A673 (cell line): ENCODE results near the gene NELL1. TPM values are rescaled to one million over a fixed set of nuclear protein-coding genes. Genes with fewer than 3 reads are reported as not detected.
A peak's percentile ranks its signal among the peaks of the same experiment; 100 is the strongest.

Experiments used
- BruUV-seq: library from RNA; stranded (reverse); fragments of 400-500 nt; replicated peaks from 2 replicates; lab custom pipeline; 2021; lab: Mats Ljungman, UMichigan
- CTCF ChIA-PET: fragments of 300-600 bp; sonication (Branson Sonifier 250); formaldehyde crosslinking; loops from one replicate; lab custom pipeline; 2022; ENCODE audit warnings: antibody characterized with exemption; lab: Charles Lee
- POLR2A ChIA-PET: fragments of 300-600 bp; sonication (Branson Sonifier 250); formaldehyde crosslinking; loops from one replicate; lab custom pipeline; 2022; ENCODE audit warnings: antibody characterized with exemption; ENCODE audit not compliant: low non-redundant PET; lab: Charles Lee
- DNase-seq: peaks from one replicate; pipeline ENCODE4 v3.0.0-alpha.2; 2015; ENCODE audit warnings: low spot score
- H3K27ac ChIP-seq: fragments of 200-600 bp; sonication (generic); 2 replicates; pipeline ENCODE4 v1.5.1; 2016; ENCODE audit warnings: mixed run types, low read depth, mild to moderate bottlenecking, mixed read lengths, antibody characterized with exemption, low read length; ENCODE audit not compliant: poor library complexity, severe bottlenecking
- H3K27me3 ChIP-seq: fragments of 200-600 bp; sonication (generic); replicated peaks from 2 replicates; pipeline ENCODE4 v1.6.1; 2017; ENCODE audit warnings: mixed run types, low read depth, mild to moderate bottlenecking, mixed read lengths, antibody characterized with exemption, low read length; ENCODE audit not compliant: insufficient read depth, poor library complexity
- H3K36me3 ChIP-seq: fragments of 200-600 bp; sonication (generic); 2 replicates; pipeline ENCODE4 v1.6.1; 2016; ENCODE audit warnings: mixed run types, mild to moderate bottlenecking, mixed read lengths, antibody characterized with exemption, low read length; ENCODE audit not compliant: insufficient read depth, poor library complexity, severe bottlenecking
- H3K4me1 ChIP-seq: fragments of 200-600 bp; sonication (generic); 2 replicates; pipeline ENCODE4 v1.6.1; 2017; ENCODE audit warnings: mixed run types, mild to moderate bottlenecking, mixed read lengths, antibody characterized with exemption, low read length; ENCODE audit not compliant: insufficient read depth, poor library complexity, severe bottlenecking
- H3K4me3 ChIP-seq: fragments of 200-600 bp; sonication (generic); 2 replicates; pipeline ENCODE4 v1.5.1; 2016; ENCODE audit warnings: low read depth, mixed run types, mild to moderate bottlenecking, mixed read lengths, low read length; ENCODE audit not compliant: poor library complexity, severe bottlenecking
- H3K9me3 ChIP-seq: fragments of 200-600 bp; sonication (generic); 2 replicates; pipeline ENCODE4 v1.6.1; 2016; ENCODE audit warnings: mixed run types, low read depth, mild to moderate bottlenecking, mixed read lengths, antibody characterized with exemption, low read length; ENCODE audit not compliant: poor library complexity, severe bottlenecking
- EZH2 ChIP-seq: fragments of 200-600 bp; sonication (generic); IDR thresholded peaks from 2 replicates; pipeline ENCODE4 v1.6.1; 2017; ENCODE audit warnings: borderline replicate concordance, low read depth, mild to moderate bottlenecking, mixed read lengths, antibody characterized with exemption, low read length; ENCODE audit not compliant: poor library complexity, severe bottlenecking
- intact Hi-C: fragments of 100-400 bp; cut with micrococcal nuclease; formaldehyde crosslinking; loops from one replicate; pipeline ENCODE4 v1.10.0; 2022; ENCODE audit not compliant: unreplicated experiment
- total RNA-seq: library from RNA; stranded (reverse); gene quantifications from 2 replicates; pipeline ENCODE4 v1.2.3, GENCODE V29; 2021
- TF ChIP-seq, protein P1 (sequence below): fragments of 300-800, 200-600 bp; sonication (generic); conservative IDR thresholded peaks from 2 replicates; pipeline ENCODE4 v1.5.1; 2017; ENCODE audit warnings: low read depth, mild to moderate bottlenecking, antibody characterized with exemption, low read length, moderate library complexity, mixed read lengths

NELL1 gene
- total RNA-seq, 1 experiment from 2014 or later: 0.32 TPM

DNA sequence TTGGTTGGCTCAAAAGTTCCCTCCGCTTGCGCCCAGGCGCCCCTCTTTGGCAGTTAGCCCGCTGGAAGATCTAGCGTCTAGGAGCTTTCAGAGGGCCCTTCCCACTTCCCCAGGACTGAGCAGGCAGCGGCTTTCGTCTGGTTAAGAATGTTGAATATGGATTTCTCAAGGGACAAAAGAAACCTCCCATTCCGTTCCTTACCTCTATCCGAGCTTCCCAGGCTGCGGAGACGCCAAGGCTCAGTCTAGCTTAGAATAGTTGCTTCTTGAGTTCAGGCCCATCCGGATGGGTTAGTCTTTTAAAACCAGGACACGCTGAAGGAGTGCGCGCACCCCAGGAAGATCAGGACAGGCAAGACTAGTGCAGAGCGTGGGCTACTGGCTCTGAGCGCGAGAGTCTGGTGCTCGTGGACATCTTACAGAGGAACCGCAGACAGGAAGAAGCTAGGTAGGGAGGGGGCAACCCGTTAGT is 1.6 kb downstream of the NELL1 start:
- BruUV-seq: no TSS peak
- no peaks in the 10 kb centered on the region for H3K36me3 ChIP-seq
- ChIA-PET POLR2A (no interaction called here), CTCF (no interaction called here)
- TF ChIP-seq, protein P1, sequence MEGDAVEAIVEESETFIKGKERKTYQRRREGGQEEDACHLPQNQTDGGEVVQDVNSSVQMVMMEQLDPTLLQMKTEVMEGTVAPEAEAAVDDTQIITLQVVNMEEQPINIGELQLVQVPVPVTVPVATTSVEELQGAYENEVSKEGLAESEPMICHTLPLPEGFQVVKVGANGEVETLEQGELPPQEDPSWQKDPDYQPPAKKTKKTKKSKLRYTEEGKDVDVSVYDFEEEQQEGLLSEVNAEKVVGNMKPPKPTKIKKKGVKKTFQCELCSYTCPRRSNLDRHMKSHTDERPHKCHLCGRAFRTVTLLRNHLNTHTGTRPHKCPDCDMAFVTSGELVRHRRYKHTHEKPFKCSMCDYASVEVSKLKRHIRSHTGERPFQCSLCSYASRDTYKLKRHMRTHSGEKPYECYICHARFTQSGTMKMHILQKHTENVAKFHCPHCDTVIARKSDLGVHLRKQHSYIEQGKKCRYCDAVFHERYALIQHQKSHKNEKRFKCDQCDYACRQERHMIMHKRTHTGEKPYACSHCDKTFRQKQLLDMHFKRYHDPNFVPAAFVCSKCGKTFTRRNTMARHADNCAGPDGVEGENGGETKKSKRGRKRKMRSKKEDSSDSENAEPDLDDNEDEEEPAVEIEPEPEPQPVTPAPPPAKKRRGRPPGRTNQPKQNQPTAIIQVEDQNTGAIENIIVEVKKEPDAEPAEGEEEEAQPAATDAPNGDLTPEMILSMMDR: no peak
- TF ChIP-seq EZH2: peak; percentile 6
- H3K27me3 ChIP-seq: peaks cover 56% of the 10 kb centered on the region
- no peak overlapping the region for H3K27ac ChIP-seq
- intact Hi-C loops: loop anchor here (5.0 kb wide), 1 partner anchor 201 kb away; no protein-coding TSS in a partner anchor
- peaks cover 8% of the 10 kb centered on the region for H3K4me1 ChIP-seq
- no peaks in the 10 kb centered on the region for H3K9me3 ChIP-seq
- H3K4me3 ChIP-seq: no peak overlapping the region
- no peak for DNase-seq

GRCh38 chr11:20671856-20672546 is 2.6 kb downstream of the NELL1 start:
- ChIA-PET POLR2A (no interaction called here), CTCF (interaction anchor here (0.8 kb wide), 1 partner anchor 201 kb away, joined by 3 read pairs; no protein-coding TSS in a partner anchor)
- no TSS peak for BruUV-seq
- TF ChIP-seq, protein P1: peak; percentile 48
- TF ChIP-seq EZH2: no peak
- Histone ChIP-seq H3K4me3 (no peak overlapping the region), H3K9me3 (no peaks in the 10 kb centered on the region), H3K4me1 (peaks cover 8% of the 10 kb centered on the region), H3K27me3 (peaks cover 51% of the 10 kb centered on the region), H3K36me3 (no peaks in the 10 kb centered on the region), H3K27ac (no peak overlapping the region)
- intact Hi-C loops: loop anchor here (5.0 kb wide), 1 partner anchor 200 kb away; no protein-coding TSS in a partner anchor
- DNase-seq: peak; percentile 42

GRCh38 chr11:20672575-20672974 is 3.2 kb downstream of the NELL1 start:
- no peak for TF ChIP-seq EZH2
- TF ChIP-seq, protein P1: peak; percentile 46
- Histone ChIP-seq H3K27me3 (peaks cover 46% of the 10 kb centered on the region), H3K4me1 (peaks cover 8% of the 10 kb centered on the region), H3K36me3 (no peaks in the 10 kb centered on the region), H3K27ac (no peak overlapping the region), H3K4me3 (no peak overlapping the region), H3K9me3 (no peaks in the 10 kb centered on the region)
- peak; percentile 13 for DNase-seq
- ChIA-PET CTCF (no interaction called here), POLR2A (no interaction called here)
- no TSS peak for BruUV-seq
- intact Hi-C loops: loop anchor here (5.0 kb wide), 1 partner anchor 200 kb away; no protein-coding TSS in a partner anchor
